Activated effector memory CD4-positive, alpha-beta T cell treated with Interleukin-2 at 50 U/mL for 16 hours (primary cell): ENCODE measurements around the gene ST7.

ENCODE experiments used
- DNase-seq: peaks from one replicate; pipeline ENCODE4 v3.0.0-alpha.2; 2020

The ST7 gene

GRCh38 chr7:117165656-117166055, 212.4 kb downstream of the ST7 start:
- DNase-seq, result no peak

DNA sequence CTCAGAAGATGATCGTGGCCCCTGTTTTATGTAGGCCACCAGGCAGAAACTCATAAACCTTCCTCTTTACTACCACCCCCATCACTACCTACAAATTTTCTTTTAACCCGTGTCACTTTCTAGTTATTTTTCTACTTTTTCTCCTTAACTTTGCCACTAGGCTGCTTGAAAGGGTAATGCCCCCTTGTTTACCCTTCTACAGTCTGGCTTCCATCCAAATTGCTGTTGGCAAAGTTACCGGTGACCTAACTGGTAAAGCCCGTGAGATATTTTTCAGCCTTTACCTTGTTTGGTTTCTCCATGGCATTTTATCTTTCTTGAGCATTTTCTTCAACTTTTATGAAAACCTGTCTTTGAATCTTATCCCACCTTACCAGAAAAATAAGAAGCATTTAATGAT, 216.6 kb downstream of the ST7 start:
- no peak for DNase-seq

GRCh38 chr7:117171106-117171505, 217.8 kb downstream of the ST7 start:
- no peak for DNase-seq

DNA sequence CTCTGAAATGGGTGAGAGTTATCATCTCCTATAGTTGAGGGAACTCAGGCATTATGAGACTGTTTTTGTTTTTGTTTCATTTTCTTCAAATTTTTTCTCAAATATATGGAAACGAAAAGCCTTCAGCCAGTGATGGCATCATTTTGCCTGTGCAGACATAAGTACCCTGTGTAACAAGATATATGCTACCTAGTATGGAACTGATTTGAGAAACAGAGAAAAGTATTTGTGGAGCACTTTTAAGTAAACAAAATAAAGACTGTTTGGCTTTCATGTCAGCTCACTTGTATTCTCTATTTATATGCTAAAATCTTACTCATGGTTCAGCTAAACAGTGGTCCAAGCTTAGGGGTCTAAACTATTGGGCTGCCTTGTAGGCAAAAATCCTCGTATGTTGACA, 219.0 kb downstream of the ST7 start:
- DNase-seq, result no peak

GRCh38 chr7:117173035-117173770, 219.9 kb downstream of the ST7 start:
- DNase-seq, result no peak

DNA sequence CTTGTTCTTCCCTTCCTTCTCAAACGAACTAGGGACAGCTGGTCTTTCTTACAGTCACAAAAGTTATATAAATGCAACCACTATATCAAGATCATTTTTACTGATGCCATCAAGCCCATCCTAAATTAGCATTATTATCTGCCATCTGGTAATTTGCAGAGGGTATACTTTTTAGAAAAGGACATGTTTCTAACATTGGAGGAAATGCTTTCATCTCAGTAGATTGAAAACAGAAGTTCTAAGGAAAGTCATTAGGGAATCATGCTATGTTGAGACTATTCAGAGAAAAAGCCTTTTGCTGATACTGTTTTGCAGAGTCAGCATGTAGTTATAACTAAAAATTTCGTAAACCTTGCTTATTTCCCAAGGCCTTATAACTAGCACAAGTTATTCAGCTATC, 222.9 kb downstream of the ST7 start:
- DNase-seq, result no peak

DNA sequence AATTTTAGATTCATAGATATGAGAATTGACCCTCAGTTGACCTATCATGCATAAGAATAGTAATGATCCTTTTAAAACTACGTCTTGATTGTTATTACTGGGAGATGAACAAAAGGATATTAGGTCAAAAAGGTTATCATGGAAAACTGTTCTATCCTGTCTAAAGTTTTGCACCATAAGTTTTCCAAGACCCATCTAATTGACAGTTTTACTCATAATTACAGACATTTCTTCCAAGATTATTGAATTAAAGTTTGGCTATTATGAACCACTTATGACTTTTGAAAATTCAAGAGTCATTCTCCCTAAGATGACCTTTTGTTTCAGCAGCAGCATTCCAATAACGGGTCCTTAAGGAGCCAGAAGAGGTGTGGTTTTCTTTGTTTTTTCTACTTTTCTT, 225.3 kb downstream of the ST7 start:
- DNase-seq, result no peak

DNA sequence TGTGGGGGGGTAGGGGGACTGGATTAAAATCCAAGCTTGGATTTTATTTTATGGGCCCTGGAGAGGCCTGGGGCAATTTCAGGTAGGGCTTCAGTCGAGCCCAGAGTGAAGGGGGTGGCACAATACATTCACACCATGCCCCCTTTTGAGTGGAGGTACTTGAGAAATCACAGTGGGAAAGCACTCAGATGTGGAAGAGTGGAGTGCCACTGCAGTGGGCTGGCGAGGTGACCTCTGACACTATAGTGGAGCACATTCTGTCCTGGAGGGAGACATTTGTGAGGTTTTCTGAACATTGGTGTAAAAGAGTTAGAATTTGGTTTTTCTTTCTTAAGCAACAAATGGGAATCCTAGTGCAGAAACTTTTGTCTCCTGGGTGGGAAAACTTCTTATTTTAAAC, 226.4 kb downstream of the ST7 start:
- no peak for DNase-seq

GRCh38 chr7:117183729-117184128, 230.4 kb downstream of the ST7 start:
- DNase-seq, result no peak

- no peak for DNase-seq
Observed at GRCh38 chr7:117184367-117184766, 231.1 kb downstream of the ST7 start.

DNA sequence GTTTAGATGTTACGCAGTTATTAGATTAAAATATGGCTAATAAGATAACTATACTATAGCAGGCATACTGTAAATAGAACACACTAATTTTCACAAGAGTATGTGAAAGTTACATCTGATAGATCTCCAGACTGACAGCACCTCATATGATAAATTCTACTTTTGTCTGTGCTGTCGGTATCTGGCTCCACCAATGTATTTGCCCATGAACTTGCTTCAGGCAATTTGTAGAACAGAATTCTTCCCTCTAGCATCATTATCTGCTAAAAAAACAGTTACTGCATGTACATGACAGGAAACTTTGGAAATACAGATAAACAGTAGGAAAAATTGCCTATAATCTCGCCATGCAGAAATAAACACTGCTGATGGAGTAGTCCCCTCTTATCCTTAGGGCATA, 231.8 kb downstream of the ST7 start:
- no peak for DNase-seq

GRCh38 chr7:117186218-117187010, 233.1 kb downstream of the ST7 start:
- no peak for DNase-seq

GRCh38 chr7:117188376-117188775, 235.1 kb downstream of the ST7 start:
- DNase-seq, result no peak

DNA sequence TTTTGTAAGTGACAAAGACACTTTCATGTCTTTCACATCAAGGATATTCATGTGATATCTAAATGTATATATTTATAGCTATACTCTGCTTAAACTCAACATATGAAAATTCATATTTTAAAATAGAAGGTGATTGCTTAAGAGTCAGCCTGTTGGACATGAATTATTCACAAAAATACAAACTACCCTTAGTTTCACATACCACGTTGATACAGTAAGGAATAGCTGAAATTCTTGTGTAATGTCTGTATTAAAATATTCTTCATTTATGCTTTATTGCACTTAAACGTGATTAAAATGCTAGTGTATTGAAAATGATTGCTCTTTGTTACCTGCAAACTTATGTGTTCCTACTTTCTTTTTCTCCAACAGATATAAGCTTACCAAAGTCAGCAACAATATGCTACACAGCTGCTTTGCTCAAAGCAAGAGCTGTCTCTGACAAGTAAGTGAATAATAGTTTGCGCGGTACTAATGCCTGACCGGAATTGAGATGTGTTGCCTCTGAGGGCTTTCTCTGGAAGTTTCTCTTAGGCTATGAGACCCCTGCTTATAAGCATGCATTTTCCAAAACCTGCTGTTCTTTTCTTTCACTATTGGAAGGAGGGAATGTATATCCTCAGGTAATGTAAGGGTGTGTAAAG, 235.8 kb downstream of the ST7 start:
- DNase-seq, result no peak

GRCh38 chr7:117190104-117190503, 236.8 kb downstream of the ST7 start:
- no peak for DNase-seq

- DNase-seq, result no peak
Observed at GRCh38 chr7:117190746-117191435, 237.6 kb downstream of the ST7 start.

GRCh38 chr7:117192108-117192507, 238.8 kb downstream of the ST7 start:
- no peak for DNase-seq

DNA sequence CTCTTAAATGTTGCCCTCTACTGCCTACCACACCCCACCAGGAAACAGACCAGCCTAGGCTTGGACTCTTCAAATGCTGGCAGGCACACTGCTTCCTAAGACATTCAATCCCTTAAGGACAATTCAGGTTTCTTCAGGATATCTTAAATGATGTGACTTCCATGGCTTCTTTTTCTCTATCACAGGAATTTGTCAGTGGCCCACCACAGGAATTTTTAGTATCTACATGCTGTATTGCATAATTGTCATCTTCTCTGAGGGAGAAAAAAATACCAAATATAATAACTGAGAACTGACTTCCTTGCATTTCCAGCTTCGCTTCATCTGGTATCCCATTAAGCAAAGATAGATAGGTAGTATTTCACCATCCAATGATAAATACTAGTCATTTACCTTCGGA, 240.3 kb downstream of the ST7 start:
- DNase-seq, result no peak

DNA sequence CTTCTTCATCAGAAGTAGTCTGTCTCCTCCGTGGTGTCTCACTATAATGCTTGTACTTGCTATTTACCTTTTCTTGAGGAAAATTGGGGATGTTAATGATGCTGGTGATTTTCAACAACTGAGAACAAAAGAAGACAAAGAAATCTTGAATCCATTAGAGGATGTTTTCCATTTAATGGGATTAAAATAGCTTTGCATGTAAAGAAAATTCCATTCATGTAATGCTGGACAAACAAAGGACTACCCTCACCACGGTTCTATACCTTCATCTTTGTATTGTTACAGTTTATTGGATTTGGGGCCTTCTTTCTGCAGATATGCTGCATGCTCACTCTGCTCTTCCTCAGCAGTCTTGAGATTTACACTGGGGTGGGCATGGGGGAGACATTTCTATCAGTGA, 241.1 kb downstream of the ST7 start:
- DNase-seq, result no peak

GRCh38 chr7:117195361-117196029, 242.2 kb downstream of the ST7 start:
- DNase-seq, result no peak

- no peak for DNase-seq
Observed at GRCh38 chr7:117200132-117200531, 246.8 kb downstream of the ST7 start.

DNA sequence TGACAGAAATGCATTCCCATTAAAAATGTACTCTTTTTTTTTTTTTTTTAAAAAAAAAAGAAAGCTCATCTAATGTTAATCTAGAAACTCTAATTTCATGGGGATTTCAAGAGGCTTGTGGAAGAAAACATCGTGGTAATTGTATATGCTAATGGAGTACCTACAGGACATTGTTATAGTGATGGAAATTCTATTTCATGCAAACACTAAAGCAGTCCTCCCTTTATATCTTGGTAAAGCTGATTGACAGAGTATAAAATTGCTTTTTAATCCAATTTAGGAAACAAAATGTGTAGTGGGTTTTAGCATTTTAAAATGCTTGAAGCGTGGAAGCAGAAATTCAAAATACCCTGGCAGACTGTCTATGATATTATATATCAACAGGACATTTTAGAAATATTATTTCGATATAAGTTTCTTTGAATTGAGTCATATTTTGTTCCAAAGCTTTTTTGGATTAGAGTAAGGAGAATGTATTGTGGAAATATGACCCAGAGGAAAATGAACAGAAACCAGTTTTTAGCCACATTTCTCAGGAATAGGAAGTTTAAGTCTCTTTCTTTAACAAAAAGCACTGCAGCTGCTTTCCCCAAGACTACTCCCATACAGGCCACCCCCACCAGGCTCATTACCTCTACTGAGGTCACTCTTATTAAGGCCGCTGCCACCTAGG, 247.6 kb downstream of the ST7 start:
- DNase-seq, result no peak
